Loucy (cell line): ENCODE data around the gene BTN1A1.

Experiments used
- EZH2phosphoT487 ChIP-seq: fragments of 200-600 bp; IDR thresholded peaks from 2 replicates; pipeline ENCODE4 v1.6.1; 2018; ENCODE audit warnings: antibody characterized with exemption, mild to moderate bottlenecking, moderate library complexity, borderline replicate concordance
- TF ChIP-seq, protein P1 (sequence below): fragments of 200-600 bp; sonication (generic); conservative IDR thresholded peaks from 2 replicates; pipeline ENCODE4 v1.5.1; 2014; ENCODE audit warnings: mild to moderate bottlenecking, antibody characterized with exemption, low read length

DNA sequence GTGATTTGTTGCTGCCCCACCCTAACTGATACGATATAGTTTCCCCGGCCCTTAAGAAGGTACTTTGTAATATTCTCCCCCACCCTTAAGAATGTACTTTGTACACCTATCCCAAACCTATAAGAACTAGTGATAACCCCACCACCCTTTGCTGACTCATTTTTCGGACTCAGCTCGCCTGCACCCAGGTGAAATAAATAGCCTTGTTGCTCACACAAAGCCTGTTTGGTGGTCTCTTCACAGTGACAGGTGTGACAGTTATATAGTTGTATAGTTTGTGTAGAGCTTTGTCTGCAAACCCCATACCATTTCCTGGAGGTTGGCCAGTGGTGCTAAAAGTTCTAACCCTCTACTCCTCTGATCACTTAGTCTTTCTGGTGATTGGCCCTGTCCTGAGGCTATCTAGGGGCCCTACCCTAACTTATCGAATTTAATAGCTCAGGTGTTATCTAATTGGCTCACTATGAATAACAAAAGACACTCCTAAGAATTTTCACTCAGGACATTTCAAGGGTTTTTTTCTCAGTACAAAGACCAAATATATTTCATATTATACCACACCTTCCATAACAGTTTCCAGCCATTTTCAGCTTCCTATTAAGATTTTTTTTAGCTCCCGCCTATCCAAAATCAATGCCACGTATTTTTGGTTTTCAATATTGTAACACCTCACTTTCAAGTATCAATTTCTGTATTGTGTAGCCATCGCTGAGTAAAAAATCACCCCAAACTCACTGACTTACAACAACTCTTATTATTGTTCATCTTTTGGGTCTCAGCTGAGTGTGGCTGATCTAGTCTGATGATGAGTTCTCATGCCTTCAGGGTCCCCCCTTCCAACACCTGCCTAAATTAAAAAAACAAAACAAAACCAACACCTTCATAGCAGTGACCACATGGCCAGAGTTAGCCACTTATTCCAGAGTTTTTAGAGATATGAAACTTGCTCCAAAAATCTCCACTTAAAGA lies 9.8 kb upstream of the BTN1A1 start:
- TF ChIP-seq, protein P1, sequence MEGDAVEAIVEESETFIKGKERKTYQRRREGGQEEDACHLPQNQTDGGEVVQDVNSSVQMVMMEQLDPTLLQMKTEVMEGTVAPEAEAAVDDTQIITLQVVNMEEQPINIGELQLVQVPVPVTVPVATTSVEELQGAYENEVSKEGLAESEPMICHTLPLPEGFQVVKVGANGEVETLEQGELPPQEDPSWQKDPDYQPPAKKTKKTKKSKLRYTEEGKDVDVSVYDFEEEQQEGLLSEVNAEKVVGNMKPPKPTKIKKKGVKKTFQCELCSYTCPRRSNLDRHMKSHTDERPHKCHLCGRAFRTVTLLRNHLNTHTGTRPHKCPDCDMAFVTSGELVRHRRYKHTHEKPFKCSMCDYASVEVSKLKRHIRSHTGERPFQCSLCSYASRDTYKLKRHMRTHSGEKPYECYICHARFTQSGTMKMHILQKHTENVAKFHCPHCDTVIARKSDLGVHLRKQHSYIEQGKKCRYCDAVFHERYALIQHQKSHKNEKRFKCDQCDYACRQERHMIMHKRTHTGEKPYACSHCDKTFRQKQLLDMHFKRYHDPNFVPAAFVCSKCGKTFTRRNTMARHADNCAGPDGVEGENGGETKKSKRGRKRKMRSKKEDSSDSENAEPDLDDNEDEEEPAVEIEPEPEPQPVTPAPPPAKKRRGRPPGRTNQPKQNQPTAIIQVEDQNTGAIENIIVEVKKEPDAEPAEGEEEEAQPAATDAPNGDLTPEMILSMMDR: no peak
- TF ChIP-seq EZH2phosphoT487: no peak
